Umbilical cord (tissue), 2 donors: ENCODE measurements around the gene GOLGA1. TPM values are rescaled to one million over a fixed set of nuclear protein-coding genes. Genes with fewer than 3 reads are reported as not detected.

Experiments used
- DNase-seq: peaks from one replicate; pipeline ENCODE4 v3.0.0-alpha.2; 2015; ENCODE audit warnings: low spot score
- total RNA-seq: library from RNA; depleted of rRNA; stranded (reverse); fragments of >200 nt; gene quantifications from one replicate; pipeline ENCODE4 v1.2.3, GENCODE V29; 2014; ENCODE audit warnings: low replicate concordance; ENCODE audit not compliant: insufficient read depth

Gene GOLGA1
- total RNA-seq, 1 donor from 2014 or later = 12.3 TPM

GRCh38 chr9:124882231-124882630 is 58.7 kb downstream of the GOLGA1 start:
- no peak for DNase-seq

DNA sequence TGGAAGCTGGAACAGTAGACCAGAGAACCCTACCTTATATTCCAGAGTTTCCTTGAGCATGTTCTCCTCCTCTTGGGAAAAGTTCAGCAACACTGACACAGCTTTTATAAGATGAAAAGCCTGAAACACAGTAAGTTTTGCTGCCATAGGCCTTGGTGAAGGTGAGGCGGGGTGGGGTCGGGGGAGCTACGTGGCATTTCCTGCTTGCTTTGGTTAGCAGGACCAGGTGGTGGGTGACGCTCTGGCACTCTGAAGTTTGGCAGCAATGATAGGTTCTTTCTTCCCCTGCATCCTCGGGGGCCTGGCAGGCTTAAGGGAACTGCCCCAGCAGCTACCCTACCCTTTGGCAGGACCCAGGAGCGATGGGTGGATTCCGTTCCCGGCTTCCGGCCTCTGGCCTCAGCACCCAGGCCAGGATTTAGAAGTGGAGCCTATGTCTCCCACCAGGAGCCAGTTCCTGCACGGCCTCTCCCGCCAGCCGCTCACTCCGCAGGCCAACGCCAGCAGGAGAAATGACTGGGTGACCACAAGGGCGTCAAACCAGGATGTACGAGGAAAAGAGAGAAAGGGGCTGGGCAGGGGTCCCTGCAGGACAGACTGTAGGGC is 59.6 kb downstream of the GOLGA1 start:
- no peak for DNase-seq

- no peak for DNase-seq
Measured at GRCh38 chr9:124880501-124880900, 60.4 kb downstream of the GOLGA1 start.

GRCh38 chr9:124879226-124879625 is 61.7 kb downstream of the GOLGA1 start:
- no peak for DNase-seq

DNA sequence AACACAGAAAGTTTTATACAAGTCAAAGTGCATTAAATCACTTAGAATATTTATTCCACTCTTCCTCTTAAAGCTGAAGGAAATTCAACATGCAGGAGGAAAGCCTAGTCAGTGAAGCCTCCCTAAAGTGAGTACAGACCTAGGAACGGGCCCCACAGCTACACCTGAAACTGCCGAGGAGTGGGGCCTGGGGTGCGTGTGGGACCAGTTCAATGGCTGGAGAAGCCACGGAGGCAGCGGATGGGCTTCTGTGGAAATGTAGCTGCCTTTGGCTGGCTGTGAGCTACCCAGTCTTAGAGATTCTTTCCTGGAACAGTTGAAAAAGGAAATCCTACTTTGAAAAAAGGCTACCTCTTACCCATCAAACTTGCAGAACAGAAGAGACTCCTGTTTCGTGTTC is 62.4 kb downstream of the GOLGA1 start:
- no peak for DNase-seq

DNA sequence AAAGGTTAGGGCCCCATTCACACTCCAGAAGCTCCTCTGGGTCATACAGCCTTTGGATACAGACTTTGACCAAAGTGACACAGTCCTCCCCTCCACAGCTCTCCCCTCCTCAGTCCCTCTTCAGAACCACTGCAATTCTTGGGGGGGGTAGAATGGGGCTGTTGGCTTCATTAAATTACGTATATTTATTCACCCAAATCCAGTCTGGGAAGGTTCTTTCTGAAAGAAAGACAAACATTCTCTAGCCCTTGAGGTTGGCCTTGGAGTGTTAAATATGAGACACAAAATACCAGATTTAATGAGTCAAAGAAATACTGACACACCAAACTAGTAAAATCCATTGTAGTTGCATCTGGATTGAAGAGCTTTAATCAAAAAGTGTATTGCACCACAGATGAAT is 62.9 kb downstream of the GOLGA1 start:
- DNase-seq = no peak

DNA sequence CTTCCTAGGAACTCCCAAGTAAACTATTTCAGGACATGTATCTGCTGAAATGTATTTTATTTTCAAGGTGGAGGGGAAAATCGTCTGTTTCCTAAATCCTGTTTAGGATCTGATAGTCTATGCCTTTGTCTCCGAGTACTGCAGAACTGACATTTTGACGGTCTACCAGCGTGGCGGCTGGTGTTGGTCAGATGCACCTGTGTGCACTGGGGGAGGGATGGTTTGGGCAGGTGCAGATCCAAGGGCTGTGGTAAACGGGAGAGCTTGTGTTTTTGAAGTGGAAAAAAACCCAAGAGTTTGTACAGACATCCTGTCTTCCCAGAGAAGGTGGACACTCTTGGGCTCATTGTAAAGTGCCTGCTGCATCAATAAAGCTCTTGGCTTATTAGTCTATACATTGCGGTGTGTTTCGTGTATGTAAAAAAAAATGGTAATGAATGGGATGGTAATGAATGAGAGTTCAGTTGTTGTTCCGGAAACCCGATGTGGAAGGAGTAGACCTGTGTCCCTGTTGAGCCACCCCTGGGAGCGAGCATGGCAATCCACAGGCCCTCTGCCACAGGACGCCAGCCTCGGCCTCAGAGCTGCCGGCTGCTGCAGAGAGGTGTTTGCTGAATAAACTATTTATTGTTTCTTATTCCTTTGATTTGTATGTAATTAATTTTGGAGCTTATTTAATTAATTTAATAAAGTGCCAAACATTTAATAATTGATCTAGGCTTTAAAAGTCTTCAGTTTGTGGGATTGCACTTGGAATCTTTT is 63.7 kb downstream of the GOLGA1 start:
- no peak for DNase-seq

- DNase-seq = no peak
Measured at GRCh38 chr9:124875501-124875900, 65.4 kb downstream of the GOLGA1 start.

DNA sequence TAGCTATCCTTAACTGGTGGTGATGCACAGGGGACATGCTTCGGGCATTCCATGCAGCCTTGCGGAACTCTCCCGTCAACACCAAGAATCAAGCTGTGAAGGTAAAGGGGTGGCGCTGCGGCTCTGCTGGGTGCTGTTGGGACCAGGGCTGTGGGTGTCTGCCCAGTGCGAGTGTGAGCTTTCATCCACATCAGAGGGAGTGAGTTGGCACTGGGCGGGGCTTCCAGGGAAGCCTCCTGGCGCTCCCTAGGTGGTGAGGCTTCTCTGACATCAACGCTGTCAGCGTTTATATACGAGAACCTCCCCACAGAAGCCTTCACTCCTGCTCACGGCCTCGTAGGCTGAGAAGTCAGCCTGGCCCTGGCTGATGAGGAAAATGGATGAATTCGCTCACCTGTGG is 67.2 kb downstream of the GOLGA1 start:
- no peak for DNase-seq

DNA sequence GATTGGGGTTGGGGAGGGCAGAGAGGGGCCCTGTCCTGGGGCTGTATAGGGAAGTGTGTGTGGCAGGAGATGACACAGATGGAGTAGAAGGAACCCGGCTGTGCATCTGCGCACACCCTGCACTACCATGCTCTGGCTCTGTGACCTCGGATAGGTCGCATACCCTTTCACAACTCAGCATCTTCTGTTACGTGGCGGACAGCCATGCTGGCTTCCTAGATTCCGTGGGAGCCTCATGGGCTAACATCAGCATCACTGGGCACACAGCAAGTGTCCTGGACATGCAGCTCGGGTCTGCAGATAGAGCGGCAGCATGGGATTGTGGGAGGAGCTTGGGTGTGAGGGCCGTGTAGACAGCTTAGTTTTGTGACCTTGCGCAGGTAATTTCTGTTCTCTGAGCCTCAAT is 69.7 kb downstream of the GOLGA1 start:
- no peak for DNase-seq

DNA sequence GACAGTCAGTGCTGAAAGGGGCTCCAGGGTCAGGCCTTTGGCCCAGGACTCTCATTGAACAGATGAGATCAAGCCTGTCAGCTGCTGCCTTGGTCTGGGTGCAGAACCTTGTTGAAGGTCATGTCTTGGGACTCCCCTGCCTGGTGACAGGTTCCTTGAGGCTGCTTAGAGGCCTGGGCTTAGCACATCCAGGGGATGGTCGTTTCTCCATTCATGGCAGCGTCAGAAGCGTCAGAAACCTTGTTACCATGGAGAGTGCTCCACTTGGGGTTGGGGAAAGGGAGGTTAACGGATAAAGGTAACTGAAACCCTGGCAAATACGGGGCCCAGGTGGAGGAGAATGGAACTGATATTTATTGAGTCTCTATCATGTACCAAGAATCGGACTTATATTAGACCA is 70.2 kb downstream of the GOLGA1 start:
- no peak for DNase-seq

GRCh38 chr9:124869986-124870560 is 70.8 kb downstream of the GOLGA1 start:
- peak; percentile 50 for DNase-seq

DNA sequence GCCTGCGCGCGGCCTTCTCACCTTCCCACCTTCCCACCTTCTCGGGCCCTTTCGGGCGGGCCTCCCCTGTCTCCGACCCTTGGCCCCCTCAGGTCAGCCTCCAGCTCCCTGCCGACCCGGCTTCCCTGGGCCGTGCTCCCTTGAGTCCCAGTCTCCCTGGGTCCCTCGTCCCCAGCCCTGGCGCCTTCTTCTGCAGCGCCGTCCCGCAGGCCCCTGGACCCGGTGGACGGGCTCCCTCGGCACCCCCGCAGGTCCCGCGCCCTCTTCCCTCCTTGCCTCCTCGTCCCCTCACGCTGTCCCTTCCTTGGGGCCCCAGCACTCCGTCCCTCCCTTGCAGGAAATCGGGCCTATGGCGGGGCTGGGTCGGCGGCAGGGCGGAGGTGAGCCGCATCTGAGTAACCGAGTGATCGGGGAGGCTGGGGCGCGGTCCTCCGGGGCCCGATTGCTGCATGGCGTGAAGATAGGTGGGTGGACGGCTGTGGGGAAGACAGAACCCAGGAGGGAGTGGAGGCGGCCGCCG is 71.4 kb downstream of the GOLGA1 start:
- DNase-seq = peak; percentile 38

DNA sequence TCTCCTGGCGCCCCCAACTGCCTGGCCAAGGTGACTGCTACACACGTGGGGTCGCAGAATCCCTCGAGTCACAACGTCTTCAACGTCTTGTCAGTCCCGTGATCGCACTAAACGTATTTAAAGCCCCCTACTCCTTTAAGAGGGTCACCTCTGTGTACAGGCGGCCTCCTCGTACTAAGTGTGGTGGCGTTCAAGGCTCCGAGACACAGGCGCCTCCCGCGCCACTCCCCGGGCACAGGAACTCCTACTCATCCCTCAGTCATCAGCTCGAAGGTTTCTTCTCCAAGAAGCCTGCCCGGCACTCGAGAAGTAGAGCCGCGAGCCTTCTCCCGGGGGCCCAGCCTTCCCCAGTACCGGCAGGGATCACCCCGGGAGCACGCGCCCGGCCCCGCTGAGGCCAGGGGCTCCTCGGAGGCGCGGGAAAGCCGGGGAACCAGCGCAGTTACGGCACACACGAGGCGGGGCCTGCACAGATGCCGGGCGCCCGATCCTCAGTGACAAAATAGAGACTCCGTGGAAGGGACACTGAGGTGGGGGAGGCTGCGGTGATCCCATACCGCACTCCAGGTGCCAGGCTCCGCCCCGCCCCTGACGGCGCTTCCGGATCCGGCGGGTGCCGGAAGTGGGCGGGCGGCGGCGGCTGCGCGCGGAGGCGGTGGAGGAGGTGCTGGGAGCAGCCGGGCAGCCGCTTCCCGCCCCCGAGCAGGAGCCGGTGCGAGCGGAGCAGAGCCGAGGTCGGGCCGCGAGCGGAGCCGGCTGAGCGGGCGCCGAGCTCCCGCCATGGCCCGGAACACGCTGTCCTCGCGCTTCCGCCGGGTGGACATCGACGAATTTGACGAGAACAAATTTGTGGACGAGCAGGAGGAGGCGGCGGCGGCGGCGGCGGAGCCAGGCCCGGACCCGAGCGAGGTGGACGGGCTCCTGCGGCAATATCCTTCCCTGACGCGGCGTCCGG is 72.1 kb downstream of the GOLGA1 start:
- DNase-seq = peak; percentile 88

- no peak for DNase-seq
Measured at GRCh38 chr9:124863371-124863871, 77.5 kb downstream of the GOLGA1 start.

GRCh38 chr9:124861342-124862229 is 79.3 kb downstream of the GOLGA1 start, which contains the start of the genes ARPC5L and RPL35:
TSS of gene ARPC5L (plus strand) at chr9:124862130. CDS start at chr9:124869291, 7,161 bp downstream.
TSS of gene RPL35 (minus strand) at chr9:124861957. CDS start at chr9:124861912, 45 bp downstream.
- DNase-seq = peak; percentile 94

DNA sequence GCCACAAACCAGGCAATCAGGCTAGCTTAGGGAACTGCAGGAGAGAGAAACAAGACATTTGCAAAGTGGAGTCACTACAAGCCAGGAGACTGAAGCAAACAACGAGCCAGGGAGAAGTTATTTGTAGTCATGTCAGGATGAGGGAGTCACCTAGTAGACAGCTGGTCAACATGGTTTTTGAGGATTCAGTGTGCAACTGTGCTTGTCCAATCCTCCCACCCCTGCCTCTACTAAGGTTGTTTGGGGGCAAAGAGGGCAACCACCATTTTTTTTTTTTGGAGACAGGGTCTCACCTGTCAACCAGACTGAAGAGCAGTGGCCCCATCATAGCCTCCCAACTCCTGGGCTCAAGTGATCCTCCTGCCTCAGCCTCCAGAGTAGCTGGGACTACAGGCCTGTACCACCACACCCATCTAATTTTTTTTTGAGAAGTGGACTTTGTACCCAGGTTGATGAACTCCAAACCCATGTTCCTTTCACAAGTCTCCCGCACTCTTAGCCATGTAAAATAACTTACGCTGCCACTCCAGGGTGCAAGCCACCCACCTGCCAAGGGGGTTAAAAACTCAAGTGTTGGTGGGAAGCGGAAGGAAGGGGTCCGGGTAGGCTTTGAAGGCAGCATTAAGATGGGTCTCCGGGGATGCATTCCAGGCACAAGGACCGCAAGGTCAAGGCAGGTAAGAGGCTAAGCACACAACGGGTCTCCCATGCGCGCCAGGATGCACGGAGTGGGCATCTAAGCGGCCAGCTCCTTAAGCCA is 80.1 kb downstream of the GOLGA1 start:
- no peak for DNase-seq

GRCh38 chr9:124859803-124860581 is 80.9 kb downstream of the GOLGA1 start:
- no peak for DNase-seq
